GM21526 (cell line): ENCODE measurements around the gene IL36RN.

Source experiments
- ATAC-seq: cut with Tn5 transposase; IDR thresholded peaks from one replicate; pipeline ENCODE4 v1.9.1; 2021; ENCODE audit warnings: moderate library complexity; ENCODE audit not compliant: unreplicated experiment, low FRiP score

IL36RN gene

GRCh38 chr2:113058998-113059960 is at the start of gene IL36RN:
Gene IL36RN, plus strand, starts transcription at chr2:113059198. Its CDS starts 241 bp downstream, at chr2:113059439.
- no peak for ATAC-seq

- no peak for ATAC-seq
Measured at GRCh38 chr2:113009622-113010021, 49.4 kb upstream of the IL36RN start.

- ATAC-seq = no peak
Measured at GRCh38 chr2:113010088-113010487, 48.9 kb upstream of the IL36RN start.

- no peak for ATAC-seq
Measured at GRCh38 chr2:113011108-113011507, 47.9 kb upstream of the IL36RN start.

GRCh38 chr2:113012436-113013335 is 46.3 kb upstream of the IL36RN start:
- no peak for ATAC-seq

GRCh38 chr2:113013336-113013661 is 45.7 kb upstream of the IL36RN start:
- no peak for ATAC-seq

- ATAC-seq = no peak
Measured at GRCh38 chr2:113014067-113014466, 44.9 kb upstream of the IL36RN start.

GRCh38 chr2:113015042-113015441 is 44.0 kb upstream of the IL36RN start:
- ATAC-seq = no peak

- no peak for ATAC-seq
Measured at GRCh38 chr2:113015655-113016054, 43.3 kb upstream of the IL36RN start.

GRCh38 chr2:113018509-113018908 is 40.5 kb upstream of the IL36RN start:
- no peak for ATAC-seq

GRCh38 chr2:113021312-113021711 is 37.7 kb upstream of the IL36RN start:
- no peak for ATAC-seq

- no peak for ATAC-seq
Measured at GRCh38 chr2:113024764-113025163, 34.2 kb upstream of the IL36RN start.

GRCh38 chr2:113025737-113026136 is 33.3 kb upstream of the IL36RN start:
- no peak for ATAC-seq

GRCh38 chr2:113027691-113028090 is 31.3 kb upstream of the IL36RN start:
- no peak for ATAC-seq

GRCh38 chr2:113028112-113028511 is 30.9 kb upstream of the IL36RN start:
- no peak for ATAC-seq

- ATAC-seq = no peak
Measured at GRCh38 chr2:113032737-113033136, 26.3 kb upstream of the IL36RN start.

- ATAC-seq = no peak
Measured at GRCh38 chr2:113034016-113034415, 25.0 kb upstream of the IL36RN start.

- no peak for ATAC-seq
Measured at GRCh38 chr2:113036763-113037162, 22.2 kb upstream of the IL36RN start.

GRCh38 chr2:113038291-113038690 is 20.7 kb upstream of the IL36RN start:
- ATAC-seq = no peak

GRCh38 chr2:113039158-113039557 is 19.8 kb upstream of the IL36RN start:
- ATAC-seq = no peak

- ATAC-seq = no peak
Measured at GRCh38 chr2:113039719-113040118, 19.3 kb upstream of the IL36RN start.
